ENCODE data around the gene EPM2AIP1. TPM values are rescaled to one million over a fixed set of nuclear protein-coding genes. Genes with fewer than 3 reads are reported as not detected.
A peak's percentile ranks its signal among the peaks of the same experiment; 100 is the strongest.

EPM2AIP1 gene
- total and polyA plus RNA-seq, 9 of the 15 experiments (the other 6 are each of a cell fraction or from before 2014, with no cell fraction given): 6.7 to 44.8 (median 25.2) TPM

- no peak for TF ChIP-seq BRF2 (IDR thresholded peaks at IDR 0.05; ENCODE audit: borderline replicate concordance, insufficient read depth, insufficient read length)
- TF ChIP-seq HOMEZ (CRISPR knock-in tag; IDR thresholded peaks at IDR 0.05): peak; percentile 65; the same call in 1 of the 2 replicates
- TF ChIP-seq CREM (IDR thresholded peaks at IDR 0.05; ENCODE audit: low read depth): peak; percentile 95
- peak; percentile 69 for TF ChIP-seq ZFX (CRISPR knock-in tag; IDR thresholded peaks at IDR 0.05)
- TF ChIP-seq MLX (CRISPR knock-in tag; conservative IDR thresholded peaks at IDR 0.05): peak; percentile 5 to 66; a peak in 1 of 4 replicates
- TF ChIP-seq SPI1 (IDR thresholded peaks at IDR 0.05; ENCODE audit: borderline replicate concordance, low read depth, low read length): peak; percentile 78
- TF ChIP-seq FOXP4 (CRISPR knock-in tag; IDR thresholded peaks at IDR 0.05; ENCODE audit: borderline replicate concordance): peak; percentile 91; the same call in 1 of the 2 replicates
- TF ChIP-seq MAZ (CRISPR knock-in tag; conservative IDR thresholded peaks at IDR 0.05 in 1 of 2, IDR thresholded peaks at IDR 0.05 in 1 of 2): peak; percentile 55 to 62; a peak in 2 of 4 replicates
- 0 out of 2 replicates have a peak, but pooled peaks have one; percentile 35 for TF ChIP-seq RFX7 (CRISPR knock-in tag; IDR thresholded peaks at IDR 0.05)
- no peak for TF ChIP-seq ZNF41 (CRISPR knock-in tag; conservative IDR thresholded peaks at IDR 0.05)
- TF ChIP-seq TBP (optimal IDR thresholded peaks at IDR 0.05; ENCODE audit: low read depth, low read length): peak; percentile 50
- TF ChIP-seq BHLHE40 (IDR thresholded peaks at IDR 0.05; ENCODE audit: low read length): peak; percentile 100
- no peak for TF ChIP-seq ZKSCAN1 (IDR thresholded peaks at IDR 0.05; ENCODE audit: low read depth, low read length)
- TF ChIP-seq ZNF583 (CRISPR knock-in tag; IDR thresholded peaks at IDR 0.05): peak; percentile 83
- peak; percentile 95 for TF ChIP-seq RBM25 (IDR thresholded peaks at IDR 0.05; ENCODE audit: low read depth, low read length, severe bottlenecking)
- TF ChIP-seq POLR3A (IDR thresholded peaks at IDR 0.05; ENCODE audit: borderline replicate concordance, extremely low read depth, insufficient read depth, insufficient read length): no peak
- peak; percentile 14; the same call in 1 of the 2 replicates for TF ChIP-seq ZNF165 (CRISPR knock-in tag; IDR thresholded peaks at IDR 0.05; ENCODE audit: borderline replicate concordance)
- TF ChIP-seq MTA1 (IDR thresholded peaks at IDR 0.05; ENCODE audit: borderline replicate concordance): 0 out of 2 replicates have a peak, but pooled peaks have one; percentile 74
- no peak for TF ChIP-seq ZNF551 (CRISPR knock-in tag; IDR thresholded peaks at IDR 0.05)
- peak; percentile 87 for TF ChIP-seq NEUROD1 (IDR thresholded peaks at IDR 0.05; ENCODE audit: borderline replicate concordance, low read depth, low read length, partially characterized antibody)
These were observed 674 bp upstream of the EPM2AIP1 start, which contains the start of gene MLH1 (continued) for GRCh38 chr3:36993326-36994283.
